HG02970 (cell line): Measurements from ENCODE around the gene SCD.
A peak's percentile ranks its signal among the peaks of the same experiment; 100 is the strongest.
"Not testable (repeated sequence)": the region's sequence is repeated elsewhere in the genome, so short reads cannot be mapped to it uniquely, and the experiment has no call there.

Source experiments
- ATAC-seq: cut with Tn5 transposase; IDR thresholded peaks from one replicate; pipeline ENCODE4 v1.9.1; 2021; ENCODE audit warnings: mild to moderate bottlenecking, moderate library complexity, moderate number of reproducible peaks; ENCODE audit not compliant: unreplicated experiment, low FRiP score

SCD gene

DNA sequence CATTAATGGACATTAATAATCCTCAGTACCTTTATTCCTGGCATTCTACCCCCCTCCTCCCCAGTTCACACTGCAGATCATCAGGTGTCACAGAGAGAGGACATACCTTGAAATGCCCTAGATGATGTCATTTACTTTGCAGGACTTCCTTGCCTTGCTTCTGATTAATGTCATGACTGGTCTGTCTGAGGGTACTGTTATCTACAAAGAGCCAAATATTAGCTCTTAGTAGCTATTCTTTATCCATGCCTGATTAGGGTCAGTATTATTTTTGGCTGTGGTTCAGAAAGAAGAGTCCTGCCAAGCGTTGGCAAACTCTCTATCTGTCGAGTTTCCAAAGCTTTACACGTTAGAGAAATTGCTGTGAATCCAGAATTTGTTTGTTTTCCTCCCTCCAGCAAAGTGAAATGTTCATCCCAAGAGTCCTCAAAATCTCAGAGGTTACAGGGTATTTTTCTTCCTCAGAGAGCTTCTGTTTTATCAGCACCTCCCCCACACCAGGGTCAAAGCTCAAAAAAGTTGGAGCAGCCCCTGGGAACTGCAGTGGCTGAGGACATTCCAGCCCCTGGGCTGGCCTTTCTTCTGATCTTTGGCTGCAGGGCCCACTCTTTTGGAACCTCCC is 12.6 kb downstream of the SCD start:
- no peak for ATAC-seq

DNA sequence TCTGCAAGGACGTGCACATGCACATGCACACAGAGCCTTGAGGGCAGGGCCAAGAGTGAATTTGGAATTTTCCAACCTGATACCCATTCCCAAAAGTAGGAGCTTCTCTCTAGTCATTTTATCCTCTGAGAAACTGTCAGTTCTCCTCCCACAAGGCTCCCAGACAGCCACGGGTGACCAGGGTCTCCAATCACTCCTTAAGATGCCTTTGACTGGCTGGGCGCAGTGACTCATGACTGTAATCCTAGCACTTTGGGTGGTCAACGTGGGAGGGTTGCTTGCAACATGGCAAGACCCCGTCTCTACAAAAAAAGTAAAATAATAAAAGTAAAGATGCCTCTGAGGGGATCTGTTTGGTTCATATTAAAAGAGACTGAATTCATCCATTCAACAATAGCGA is 13.2 kb downstream of the SCD start:
- no peak for ATAC-seq

DNA sequence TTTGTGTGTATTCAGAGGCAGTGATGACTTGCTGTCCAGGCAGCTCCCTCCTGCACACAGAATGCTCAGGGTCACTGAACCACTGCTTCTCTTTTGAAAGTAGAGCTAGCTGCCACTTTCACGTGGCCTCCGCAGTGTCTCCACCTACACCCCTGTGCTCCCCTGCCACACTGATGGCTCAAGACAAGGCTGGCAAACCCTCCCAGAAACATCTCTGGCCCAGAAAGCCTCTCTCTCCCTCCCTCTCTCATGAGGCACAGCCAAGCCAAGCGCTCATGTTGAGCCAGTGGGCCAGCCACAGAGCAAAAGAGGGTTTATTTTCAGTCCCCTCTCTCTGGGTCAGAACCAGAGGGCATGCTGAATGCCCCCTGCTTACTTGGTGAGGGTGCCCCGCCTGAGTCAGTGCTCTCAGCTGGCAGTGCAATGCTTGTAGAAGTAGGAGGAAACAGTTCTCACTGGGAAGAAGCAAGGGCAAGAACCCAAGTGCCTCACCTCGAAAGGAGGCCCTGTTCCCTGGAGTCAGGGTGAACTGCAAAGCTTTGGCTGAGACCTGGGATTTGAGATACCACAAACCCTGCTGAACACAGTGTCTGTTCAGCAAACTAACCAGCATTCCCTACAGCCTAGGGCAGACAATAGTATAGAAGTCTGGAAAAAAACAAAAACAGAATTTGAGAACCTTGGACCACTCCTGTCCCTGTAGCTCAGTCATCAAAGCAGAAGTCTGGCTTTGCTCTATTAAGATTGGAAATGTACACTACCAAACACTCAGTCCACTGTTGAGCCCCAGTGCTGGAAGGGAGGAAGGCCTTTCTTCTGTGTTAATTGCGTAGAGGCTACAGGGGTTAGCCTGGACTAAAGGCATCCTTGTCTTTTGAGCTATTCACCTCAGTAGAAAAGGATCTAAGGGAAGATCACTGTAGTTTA is 15.8 kb downstream of the SCD start:
- ATAC-seq = no peak

DNA sequence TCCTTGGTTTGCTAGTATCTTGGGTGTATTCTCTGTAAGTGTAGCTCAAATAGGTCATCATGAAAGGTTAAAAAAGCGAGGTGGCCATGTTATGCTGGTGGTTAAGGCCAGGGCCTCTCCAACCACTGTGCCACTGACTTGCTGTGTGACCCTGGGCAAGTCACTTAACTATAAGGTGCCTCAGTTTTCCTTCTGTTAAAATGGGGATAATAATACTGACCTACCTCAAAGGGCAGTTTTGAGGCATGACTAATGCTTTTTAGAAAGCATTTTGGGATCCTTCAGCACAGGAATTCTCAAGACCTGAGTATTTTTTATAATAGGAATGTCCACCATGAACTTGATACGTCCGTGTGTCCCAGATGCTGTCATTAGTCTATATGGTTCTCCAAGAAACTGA is 17.1 kb downstream of the SCD start:
- ATAC-seq = no peak

DNA sequence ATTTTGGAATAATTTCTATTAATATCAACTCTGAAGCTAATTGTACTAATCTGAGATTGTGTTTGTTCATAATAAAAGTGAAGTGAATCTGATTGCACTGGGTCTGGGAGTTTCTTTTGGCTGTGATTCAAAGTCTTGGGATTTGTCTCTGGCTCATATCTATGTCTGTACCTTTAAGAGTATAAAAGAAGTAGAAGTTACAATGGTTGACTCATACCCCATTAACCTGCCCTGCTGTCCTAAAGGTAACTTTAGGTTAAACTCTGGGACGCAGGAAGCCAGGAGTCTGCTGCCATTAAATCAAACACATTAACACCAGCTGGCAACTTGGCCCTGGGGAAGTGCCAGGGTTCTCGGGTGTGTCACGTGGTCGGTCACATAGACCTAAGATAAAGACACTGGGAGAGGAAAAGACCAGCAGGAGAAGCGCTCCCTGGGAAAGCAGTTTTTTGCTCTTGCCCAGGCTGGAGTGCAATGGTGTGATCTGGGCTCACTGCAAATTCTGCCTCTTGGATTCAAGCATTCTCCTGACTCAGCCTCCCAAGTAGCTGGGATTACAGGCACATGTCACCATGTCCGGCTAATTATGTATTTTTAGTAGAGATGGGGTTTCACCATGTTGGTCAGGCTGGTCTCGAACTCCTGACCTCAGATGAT is 17.8 kb downstream of the SCD start:
- no peak for ATAC-seq

DNA sequence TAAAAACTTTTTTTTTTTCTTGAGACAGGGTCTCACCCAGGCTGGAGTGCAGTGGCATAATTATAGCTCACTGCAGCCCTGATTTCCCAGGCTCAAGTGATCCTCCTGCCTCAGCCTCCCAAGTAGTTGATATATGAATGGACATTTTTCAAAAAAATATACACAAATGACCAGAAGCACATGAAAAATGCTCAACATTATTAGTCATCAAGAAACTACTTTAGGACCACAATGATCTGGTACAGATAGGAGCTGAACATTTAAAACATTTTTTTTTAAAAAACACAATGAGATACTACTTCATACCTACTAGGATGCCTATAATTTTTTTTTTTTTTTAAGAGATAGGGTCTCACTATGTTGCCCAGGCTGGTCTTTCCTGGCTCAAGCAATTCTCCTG is 21.7 kb downstream of the SCD start:
- no peak for ATAC-seq

DNA sequence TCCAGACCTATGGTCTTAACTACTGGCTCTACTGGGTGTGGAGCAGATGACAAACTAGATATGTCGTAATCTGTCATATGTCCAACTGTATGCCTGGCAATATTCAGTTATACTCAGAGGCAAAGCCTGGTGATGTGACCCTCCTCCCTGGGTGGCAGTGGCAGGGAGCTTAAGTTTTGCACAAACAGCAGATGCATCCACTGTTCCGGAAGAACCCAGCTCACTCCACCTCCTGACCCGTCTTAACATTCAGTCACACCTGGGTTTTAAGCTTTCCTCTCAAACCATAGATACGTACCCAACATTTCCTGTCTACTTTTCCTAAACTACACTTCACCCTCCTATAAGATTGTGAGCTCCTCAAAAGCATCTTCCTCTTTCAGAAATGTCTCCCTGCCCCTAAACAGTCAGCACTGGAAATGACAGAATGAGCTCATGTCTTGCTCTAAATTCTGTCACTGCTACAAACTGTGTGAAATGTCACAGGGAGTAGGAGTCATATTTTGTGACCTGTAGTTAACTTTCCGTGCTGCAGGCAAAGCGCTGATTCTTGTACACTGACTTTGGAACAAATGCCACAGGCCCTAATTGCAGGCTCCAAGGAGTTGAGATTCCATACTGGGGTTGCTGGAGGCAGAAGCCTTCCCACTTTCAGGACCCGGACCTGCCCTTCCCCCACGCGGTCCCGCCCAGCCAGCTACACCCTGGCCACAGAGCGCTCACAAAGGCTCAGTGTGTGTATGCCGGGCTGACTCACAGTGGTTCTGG is 23.9 kb downstream of the SCD start:
- ATAC-seq = no peak

DNA sequence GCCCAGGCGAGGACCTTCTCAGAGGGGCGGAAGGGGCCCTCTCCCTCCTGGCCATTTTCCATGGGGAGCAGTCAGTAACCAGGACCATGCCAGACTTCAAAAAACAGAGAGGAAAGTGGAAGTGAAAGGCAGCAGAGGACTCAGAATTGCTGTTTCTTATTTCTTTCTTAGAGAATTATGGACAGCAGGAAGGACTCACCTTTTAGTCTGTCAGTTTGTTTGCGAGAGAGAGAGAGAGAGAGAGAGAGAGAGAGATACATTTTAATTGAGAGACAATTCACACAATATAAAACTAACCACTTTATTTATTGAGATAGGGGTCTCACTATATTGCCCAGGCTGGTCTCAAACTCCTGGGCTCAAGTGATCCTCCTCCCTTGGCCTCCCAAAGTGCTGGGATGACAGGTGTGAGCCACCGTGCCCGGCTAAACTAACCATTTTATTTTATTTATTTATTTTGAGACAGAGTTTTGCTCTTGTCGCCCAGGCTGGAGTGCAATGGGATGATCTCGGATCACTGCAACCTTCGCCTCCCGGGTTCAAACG is 24.5 kb downstream of the SCD start:
- no peak for ATAC-seq

DNA sequence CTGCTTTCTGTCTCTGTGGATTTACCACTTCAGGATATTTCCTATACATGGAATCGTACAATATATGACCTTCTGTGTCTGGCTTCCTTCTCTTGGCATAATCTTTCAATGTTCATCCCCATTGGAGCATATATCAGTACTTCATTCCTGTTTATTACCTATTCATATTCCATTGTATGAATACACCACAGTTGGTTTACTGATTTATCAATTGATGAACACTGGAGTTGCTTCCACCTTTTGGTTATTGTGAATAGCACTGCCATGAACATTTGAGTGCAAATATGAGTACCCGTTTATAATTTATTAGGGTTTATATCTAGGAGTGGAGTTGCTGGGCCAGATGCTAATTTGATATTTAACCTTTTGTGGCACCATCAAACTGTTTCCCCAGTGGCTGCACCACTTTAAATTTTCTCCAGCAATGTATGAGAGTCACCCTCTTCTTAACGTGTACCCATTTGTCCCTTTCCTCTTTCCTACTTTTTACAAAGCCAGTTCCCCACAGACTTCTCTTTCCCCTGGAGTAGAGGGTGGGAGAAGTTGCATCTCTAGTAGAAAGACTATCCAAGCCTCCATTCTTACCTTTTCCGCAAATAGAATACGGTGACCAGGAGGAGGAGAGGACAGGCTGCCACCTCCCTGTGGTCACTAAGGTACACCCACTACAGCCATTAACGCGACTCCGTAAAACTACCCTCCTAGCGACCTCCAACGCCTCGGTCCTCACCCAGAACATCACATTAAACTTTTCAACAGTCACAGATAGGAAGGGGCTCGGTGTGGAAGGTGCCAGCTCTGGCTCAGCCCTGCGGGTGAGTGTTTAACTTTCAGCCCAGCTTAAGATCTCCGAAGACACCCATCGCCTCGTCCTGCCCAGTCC is 25.6 kb downstream of the SCD start:
- no peak for ATAC-seq

DNA sequence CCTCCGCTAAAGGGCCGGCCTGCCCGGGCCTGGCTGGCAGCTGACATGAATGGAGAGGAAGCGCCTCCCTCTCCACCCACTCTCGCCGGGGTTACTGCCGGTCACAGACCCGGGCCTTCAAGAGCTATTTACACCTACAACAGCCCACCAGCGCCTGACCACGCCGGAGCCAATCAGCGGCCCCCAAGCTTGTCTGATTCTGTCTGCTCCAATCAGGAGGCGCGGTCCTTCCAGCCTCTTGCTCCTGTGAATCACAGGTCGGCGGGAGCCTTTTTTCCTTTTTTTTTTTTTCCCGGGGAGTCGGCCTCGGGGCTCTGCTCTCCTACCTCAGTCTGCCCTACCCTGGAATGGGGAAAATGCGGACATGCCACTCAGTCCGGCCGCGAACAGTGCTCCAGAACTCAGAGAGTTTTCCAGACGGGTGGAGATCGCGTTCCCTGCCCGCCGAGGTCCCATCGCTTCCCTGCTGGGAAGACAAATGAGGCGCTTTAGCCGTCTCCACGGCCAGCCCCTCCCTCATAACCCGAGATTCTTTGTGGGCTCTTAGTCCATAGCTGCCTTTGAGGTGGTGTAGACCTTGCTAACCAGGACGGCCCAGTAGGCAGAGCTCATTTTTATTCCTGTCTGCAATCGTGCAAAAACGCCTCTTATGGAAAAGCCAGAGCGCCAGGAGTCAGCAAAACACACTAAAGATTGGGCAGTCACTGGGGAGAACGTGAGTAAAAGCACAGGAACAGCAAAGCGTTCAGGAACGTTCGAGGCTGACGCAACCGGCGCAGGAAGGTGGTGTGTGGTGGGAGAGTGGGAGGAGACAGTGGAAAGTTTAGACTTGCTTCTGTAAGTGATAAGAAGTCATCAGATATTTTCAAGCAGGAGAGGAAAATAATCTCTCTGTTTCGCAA is 26.5 kb downstream of the SCD start:
- peak; percentile 84 for ATAC-seq

DNA sequence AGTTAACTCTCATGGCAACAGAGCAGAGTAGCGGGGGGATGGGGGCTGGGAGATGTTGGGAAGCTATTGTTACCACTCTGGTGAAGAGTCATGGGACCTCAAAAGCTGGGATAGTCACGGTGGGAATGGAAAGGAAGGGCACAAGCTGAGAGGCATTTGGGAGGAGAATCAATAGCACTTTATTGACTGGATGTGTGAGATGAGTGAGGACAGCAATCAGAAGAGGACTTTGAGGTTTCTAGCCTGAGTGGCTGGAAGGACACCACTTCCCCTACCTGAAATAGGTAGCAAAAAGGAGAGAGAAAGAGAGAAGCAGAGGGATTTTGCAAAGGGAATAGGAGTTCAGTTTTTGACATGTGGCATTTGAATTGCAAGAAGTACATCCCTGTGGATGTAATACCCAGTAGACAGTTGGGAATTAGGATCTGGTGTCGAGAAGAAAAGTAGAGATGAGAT is 27.2 kb downstream of the SCD start:
- ATAC-seq = no peak

DNA sequence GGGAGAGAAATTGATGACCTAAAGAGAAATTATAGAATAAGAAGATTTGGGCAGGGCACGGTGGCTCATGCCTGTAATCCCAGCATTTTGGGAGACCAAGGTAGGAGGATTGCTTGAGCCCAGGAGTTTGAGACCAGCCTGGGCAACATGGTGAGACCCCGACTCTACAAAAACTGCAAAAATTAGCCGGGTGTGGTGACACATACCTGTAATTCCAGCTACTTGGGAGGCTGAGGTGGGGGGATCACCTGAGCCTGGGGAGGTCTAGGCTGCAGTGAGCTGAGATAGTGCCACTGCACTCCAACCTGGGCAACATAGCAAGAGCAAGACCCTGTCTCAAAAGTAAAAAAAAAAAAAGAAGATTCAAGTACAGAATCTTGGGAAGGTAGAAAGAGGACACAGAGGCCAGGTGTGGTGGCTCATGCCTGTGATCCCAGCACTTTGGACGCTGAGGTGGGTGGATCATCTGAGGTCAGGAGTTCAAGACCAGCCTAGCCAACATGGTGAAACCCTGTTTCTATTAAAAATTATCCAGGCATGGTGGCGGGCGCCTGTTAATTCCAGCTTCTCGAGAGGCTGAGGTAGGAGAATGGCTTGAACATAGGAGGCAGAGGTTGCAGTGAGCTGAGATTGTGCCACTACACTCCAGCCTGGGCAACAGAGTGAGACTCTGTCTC is 27.8 kb downstream of the SCD start:
- ATAC-seq = not testable (repeated sequence)

DNA sequence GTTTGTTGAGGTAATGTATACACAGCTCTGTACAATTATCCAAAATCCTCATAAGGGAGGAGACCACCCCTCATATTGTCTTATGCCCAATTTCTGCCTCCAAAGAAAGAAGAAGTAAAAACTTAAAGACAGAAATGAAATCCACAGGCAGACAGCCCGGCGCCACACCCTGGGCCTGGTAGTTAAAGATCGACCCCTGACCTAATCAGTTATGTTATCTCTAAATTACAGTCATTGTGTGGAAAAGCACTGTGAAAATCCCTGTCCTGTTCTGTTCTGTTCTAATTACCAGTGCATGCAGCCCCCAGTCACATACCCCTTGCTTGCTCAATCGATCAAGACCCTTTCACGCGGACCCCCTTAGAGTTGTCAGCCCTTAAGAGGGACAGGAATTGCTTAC is 29.6 kb downstream of the SCD start:
- ATAC-seq = not testable (repeated sequence)

DNA sequence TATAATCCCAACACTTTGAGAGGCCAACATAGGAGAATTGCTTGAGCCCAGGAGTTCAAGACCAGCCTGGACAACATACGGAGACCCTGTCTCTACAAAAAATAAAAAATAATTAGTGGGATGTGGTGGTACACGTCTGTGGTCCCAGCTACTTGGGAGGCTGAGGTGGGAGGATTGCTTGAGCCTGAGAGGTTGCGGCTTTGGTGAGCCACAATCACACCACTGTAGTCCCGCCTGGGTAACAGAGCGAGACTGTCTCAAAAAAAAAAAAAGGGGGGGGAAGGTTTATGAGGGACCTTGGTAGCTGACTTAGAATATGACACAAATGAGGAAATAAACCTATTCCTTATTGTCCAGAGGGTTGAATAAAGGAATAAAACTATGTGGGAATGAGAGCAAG is 30.8 kb downstream of the SCD start:
- ATAC-seq = no peak

DNA sequence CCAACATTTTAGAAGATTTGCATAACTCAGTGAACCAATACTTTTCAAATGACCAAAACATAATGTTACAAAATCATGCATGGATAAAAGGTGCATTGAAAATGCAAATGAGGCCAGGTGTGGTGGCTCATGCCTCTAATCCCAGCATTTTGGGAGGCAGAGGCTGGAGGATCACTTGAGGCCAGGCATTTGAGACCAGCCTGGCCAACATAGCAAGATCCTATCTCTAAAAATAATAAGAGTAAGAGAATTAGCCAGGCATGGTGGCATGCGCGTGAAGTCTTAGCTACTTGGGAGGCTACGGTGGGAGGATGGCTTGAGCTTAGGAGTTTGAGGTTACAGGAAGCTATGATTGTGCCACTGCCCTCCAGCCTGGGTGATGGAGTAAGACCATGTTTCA is 33.4 kb downstream of the SCD start:
- ATAC-seq = no peak

DNA sequence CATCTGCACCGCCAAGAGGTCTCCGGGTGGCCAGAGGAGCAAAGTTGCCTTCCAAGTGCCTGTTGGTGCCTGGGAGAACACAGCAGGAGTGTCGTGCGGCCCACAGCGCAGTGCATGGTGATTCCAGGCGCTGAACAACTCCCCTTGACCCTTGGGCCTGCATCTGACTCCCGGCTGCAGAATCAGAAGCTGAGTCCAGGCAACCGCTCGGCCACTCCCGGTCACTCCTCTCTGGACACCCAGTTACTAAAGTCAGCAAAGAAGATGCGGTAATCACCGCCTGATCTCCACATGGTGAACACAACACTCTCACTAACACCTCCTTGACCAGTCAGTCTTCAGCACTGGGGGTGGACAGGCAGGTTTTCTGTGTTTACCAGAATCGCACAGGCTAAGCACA is 35.5 kb downstream of the SCD start:
- ATAC-seq = no peak

DNA sequence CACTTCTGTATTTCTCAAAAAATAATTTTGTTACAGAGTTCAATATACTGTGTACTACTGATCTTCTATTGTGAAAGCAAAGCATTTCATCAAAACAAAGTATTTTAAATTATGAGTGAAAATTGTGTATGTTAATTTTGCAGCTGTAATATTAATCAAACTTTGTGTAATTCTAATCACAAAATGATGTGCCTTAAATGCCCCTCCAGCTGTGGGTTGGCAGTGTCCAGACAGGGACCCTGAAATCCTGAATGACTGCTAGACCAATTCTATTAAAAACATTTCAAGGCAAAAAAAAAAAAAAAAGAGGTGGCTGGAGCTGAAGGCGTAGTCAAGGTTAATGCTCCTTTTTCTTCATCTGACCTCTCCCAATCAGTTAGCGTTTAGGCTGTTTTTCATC is 36.2 kb downstream of the SCD start:
- ATAC-seq = no peak
